ENCODE results near the gene TRIM13. TPM values are rescaled to one million over a fixed set of nuclear protein-coding genes. Genes with fewer than 3 reads are reported as not detected.

The TRIM13 gene
- total RNA-seq, 1 donor from 2014 or later = 34.9 TPM

GRCh38 chr13:50015750-50016149, 18.9 kb downstream of the TRIM13 start:
- Mint-ChIP-seq H3K27ac (ENCODE audit: unreplicated experiment) (peak overlapping the region; percentile 82), H3K4me1 (ENCODE audit: unreplicated experiment) (peaks cover 8% of the 10 kb centered on the region), H3K4me3 (ENCODE audit: unreplicated experiment) (no peak overlapping the region), H3K9me3 (ENCODE audit: unreplicated experiment) (no peaks in the 10 kb centered on the region), H3K27me3 (ENCODE audit: unreplicated experiment) (no peaks in the 10 kb centered on the region), H3K36me3 (ENCODE audit: low read depth, unreplicated experiment) (peaks cover 17% of the 10 kb centered on the region)
- TF ChIP-seq, protein P1, sequence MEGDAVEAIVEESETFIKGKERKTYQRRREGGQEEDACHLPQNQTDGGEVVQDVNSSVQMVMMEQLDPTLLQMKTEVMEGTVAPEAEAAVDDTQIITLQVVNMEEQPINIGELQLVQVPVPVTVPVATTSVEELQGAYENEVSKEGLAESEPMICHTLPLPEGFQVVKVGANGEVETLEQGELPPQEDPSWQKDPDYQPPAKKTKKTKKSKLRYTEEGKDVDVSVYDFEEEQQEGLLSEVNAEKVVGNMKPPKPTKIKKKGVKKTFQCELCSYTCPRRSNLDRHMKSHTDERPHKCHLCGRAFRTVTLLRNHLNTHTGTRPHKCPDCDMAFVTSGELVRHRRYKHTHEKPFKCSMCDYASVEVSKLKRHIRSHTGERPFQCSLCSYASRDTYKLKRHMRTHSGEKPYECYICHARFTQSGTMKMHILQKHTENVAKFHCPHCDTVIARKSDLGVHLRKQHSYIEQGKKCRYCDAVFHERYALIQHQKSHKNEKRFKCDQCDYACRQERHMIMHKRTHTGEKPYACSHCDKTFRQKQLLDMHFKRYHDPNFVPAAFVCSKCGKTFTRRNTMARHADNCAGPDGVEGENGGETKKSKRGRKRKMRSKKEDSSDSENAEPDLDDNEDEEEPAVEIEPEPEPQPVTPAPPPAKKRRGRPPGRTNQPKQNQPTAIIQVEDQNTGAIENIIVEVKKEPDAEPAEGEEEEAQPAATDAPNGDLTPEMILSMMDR (IDR thresholded peaks at IDR 0.05; ENCODE audit: unreplicated experiment) = no peak
- DNase-seq (ENCODE audit: low spot score) = no peak

GRCh38 chr13:50016444-50016843, 19.6 kb downstream of the TRIM13 start:
- Mint-ChIP-seq H3K27ac (ENCODE audit: unreplicated experiment) (peak overlapping the region; percentile 40), H3K4me3 (ENCODE audit: unreplicated experiment) (no peak overlapping the region)

GRCh38 chr13:50017819-50018218, 21.0 kb downstream of the TRIM13 start:
- peaks cover 9% of the 10 kb centered on the region for H3K36me3 Mint-ChIP-seq (ENCODE audit: low read depth, unreplicated experiment)
- H3K4me3 Mint-ChIP-seq (ENCODE audit: unreplicated experiment) = no peak overlapping the region
- TF ChIP-seq, protein P1 (IDR thresholded peaks at IDR 0.05; ENCODE audit: unreplicated experiment) = no peak
- no peaks in the 10 kb centered on the region for H3K27me3 Mint-ChIP-seq (ENCODE audit: unreplicated experiment)
- H3K27ac Mint-ChIP-seq (ENCODE audit: unreplicated experiment) = no peak overlapping the region
- peaks cover 8% of the 10 kb centered on the region for H3K4me1 Mint-ChIP-seq (ENCODE audit: unreplicated experiment)
- H3K9me3 Mint-ChIP-seq (ENCODE audit: unreplicated experiment) = no peaks in the 10 kb centered on the region
- DNase-seq (ENCODE audit: low spot score) = no peak

More at GRCh38 chr13:50016444-50016843, 19.6 kb downstream of the TRIM13 start:
- Mint-ChIP-seq H3K9me3 (ENCODE audit: unreplicated experiment) (no peaks in the 10 kb centered on the region), H3K36me3 (ENCODE audit: low read depth, unreplicated experiment) (peaks cover 17% of the 10 kb centered on the region), H3K4me1 (ENCODE audit: unreplicated experiment) (peaks cover 8% of the 10 kb centered on the region), H3K27me3 (ENCODE audit: unreplicated experiment) (no peaks in the 10 kb centered on the region)
- no peak for DNase-seq (ENCODE audit: low spot score)
- TF ChIP-seq, protein P1 (IDR thresholded peaks at IDR 0.05; ENCODE audit: unreplicated experiment) = no peak

DNA sequence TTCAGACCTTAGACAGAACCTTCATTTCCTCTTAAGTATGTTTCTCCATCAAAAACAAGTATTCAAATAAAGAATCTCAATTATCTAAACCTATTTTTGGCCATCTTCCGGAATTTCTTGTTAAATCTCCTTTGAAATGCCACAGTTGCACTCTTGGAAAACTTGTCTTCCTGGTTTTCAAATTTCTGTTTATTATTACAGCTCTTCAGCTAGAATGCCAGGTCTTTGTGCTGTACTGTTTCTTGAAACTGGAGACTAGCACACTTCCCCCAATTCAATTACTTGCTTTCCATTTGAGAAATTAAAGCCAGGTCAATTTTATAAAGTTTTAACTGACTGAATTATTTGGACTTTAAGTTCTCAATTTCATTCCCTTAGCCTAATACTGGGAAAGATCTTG, 28.6 kb downstream of the TRIM13 start:
- no peak for DNase-seq (ENCODE audit: low spot score)
- Mint-ChIP-seq H3K4me3 (ENCODE audit: unreplicated experiment) (no peak overlapping the region), H3K4me1 (ENCODE audit: unreplicated experiment) (peaks cover 4% of the 10 kb centered on the region), H3K27ac (ENCODE audit: unreplicated experiment) (peak overlapping the region; percentile 44), H3K36me3 (ENCODE audit: low read depth, unreplicated experiment) (no peaks in the 10 kb centered on the region), H3K27me3 (ENCODE audit: unreplicated experiment) (no peaks in the 10 kb centered on the region), H3K9me3 (ENCODE audit: unreplicated experiment) (no peaks in the 10 kb centered on the region)
- TF ChIP-seq, protein P1 (IDR thresholded peaks at IDR 0.05; ENCODE audit: unreplicated experiment) = no peak

DNA sequence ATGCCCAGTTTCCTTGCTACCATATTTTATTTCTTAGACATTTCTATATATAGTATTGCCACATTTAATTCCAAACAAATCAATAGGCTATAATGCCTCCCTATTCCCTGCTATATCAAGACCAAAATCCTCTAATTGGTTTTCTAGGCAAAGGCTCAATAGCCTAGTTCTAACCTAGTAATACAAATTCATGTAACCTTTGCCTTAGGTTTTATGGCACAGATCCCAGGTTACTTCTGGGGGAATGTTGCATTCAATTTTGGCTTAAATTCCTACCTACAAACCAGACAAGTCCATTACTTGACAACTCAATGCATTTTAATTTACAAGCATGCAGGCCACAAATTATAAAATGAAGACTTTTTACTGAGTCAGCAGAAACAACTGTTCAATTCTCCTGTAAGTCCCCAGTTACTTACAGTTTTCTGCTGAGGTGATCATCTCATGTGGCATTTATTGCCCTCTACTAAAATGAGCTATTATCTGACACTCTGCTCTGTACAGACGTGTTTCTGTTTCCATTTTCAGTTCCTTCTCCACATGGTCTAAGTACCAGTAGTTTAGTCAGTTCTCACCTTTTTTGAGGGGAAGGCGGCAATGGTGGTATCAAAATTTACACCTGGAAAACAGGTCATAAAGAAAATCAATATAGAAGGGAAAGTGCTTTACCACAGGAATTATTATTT, 30.1 kb downstream of the TRIM13 start:
- DNase-seq (ENCODE audit: low spot score) = no peak
- Mint-ChIP-seq H3K36me3 (ENCODE audit: low read depth, unreplicated experiment) (no peaks in the 10 kb centered on the region), H3K27ac (ENCODE audit: unreplicated experiment) (no peak overlapping the region)

More for the DNA sequence above, 30.1 kb downstream of the TRIM13 start:
- Mint-ChIP-seq H3K4me1 (ENCODE audit: unreplicated experiment) (peaks cover 4% of the 10 kb centered on the region), H3K9me3 (ENCODE audit: unreplicated experiment) (no peaks in the 10 kb centered on the region), H3K4me3 (ENCODE audit: unreplicated experiment) (no peak overlapping the region), H3K27me3 (ENCODE audit: unreplicated experiment) (no peaks in the 10 kb centered on the region)
- TF ChIP-seq, protein P1 (IDR thresholded peaks at IDR 0.05; ENCODE audit: unreplicated experiment) = no peak
